ENCODE results near the gene CAMKMT.

Gene CAMKMT

GRCh38 chr2:44361330-44362206 is at the start of gene CAMKMT, which contains the start of gene PREPL:
TSS of gene CAMKMT (plus strand) at chr2:44361947.
TSS of gene PREPL (minus strand) at chr2:44361494. CDS start at chr2:44346342, 15,152 bp downstream.
- peak; percentile 99 for DNase-seq (ENCODE audit: low read depth)
- H3K4me3 ChIP-seq (replicated peaks; ENCODE audit: low read depth, low read length) = peak within 1 kb of the TSS; percentile 94
- no peak for TF ChIP-seq CTCF (IDR thresholded peaks at IDR 0.05; ENCODE audit: low read length, missing control alignments)

- no peak overlapping the region for H3K4me3 ChIP-seq (replicated peaks; ENCODE audit: low read depth, low read length)
- no peak for TF ChIP-seq CTCF (IDR thresholded peaks at IDR 0.05; ENCODE audit: low read length, missing control alignments)
- DNase-seq (ENCODE audit: low read depth) = no peak
Observed at GRCh38 chr2:44314362-44314761, 47.4 kb upstream of the CAMKMT start.

- H3K4me3 ChIP-seq (replicated peaks; ENCODE audit: low read depth, low read length) = no peak overlapping the region
- no peak for TF ChIP-seq CTCF (IDR thresholded peaks at IDR 0.05; ENCODE audit: low read length, missing control alignments)
- no peak for DNase-seq (ENCODE audit: low read depth)
Observed at GRCh38 chr2:44315945-44316344, 45.8 kb upstream of the CAMKMT start.

- DNase-seq (ENCODE audit: low read depth) = no peak
- TF ChIP-seq CTCF (IDR thresholded peaks at IDR 0.05; ENCODE audit: low read length, missing control alignments) = no peak
- H3K4me3 ChIP-seq (replicated peaks; ENCODE audit: low read depth, low read length) = no peak overlapping the region
Observed at GRCh38 chr2:44320832-44321231, 40.9 kb upstream of the CAMKMT start.

- DNase-seq (ENCODE audit: low read depth) = no peak
- H3K4me3 ChIP-seq (replicated peaks; ENCODE audit: low read depth, low read length) = no peak overlapping the region
- no peak for TF ChIP-seq CTCF (IDR thresholded peaks at IDR 0.05; ENCODE audit: low read length, missing control alignments)
Observed at GRCh38 chr2:44321360-44321759, 40.4 kb upstream of the CAMKMT start.

GRCh38 chr2:44324971-44325426 is 36.7 kb upstream of the CAMKMT start:
- DNase-seq (ENCODE audit: low read depth) = peak; percentile 57
- no peak overlapping the region for H3K4me3 ChIP-seq (replicated peaks; ENCODE audit: low read depth, low read length)
- TF ChIP-seq CTCF (IDR thresholded peaks at IDR 0.05; ENCODE audit: low read length, missing control alignments) = no peak
